HepG2 (cell line): ENCODE results near the gene RABGGTA. TPM values are rescaled to one million over a fixed set of nuclear protein-coding genes. Genes with fewer than 3 reads are reported as not detected.

Experiments used
- ATAD3A ChIP-seq: sonication (generic); formaldehyde crosslinking; IDR thresholded peaks from 2 replicates; pipeline ENCODE4 v1.4.0; 2020; ENCODE audit warnings: missing genetic modification reagents
- IKZF4 ChIP-seq: sonication (generic); formaldehyde crosslinking; IDR thresholded peaks from 2 replicates; pipeline ENCODE4 v1.5.1; 2020; ENCODE audit warnings: borderline replicate concordance, mild to moderate bottlenecking, low read depth, missing genetic modification reagents; ENCODE audit errors: not compliant biosample characterization
- NBN ChIP-seq: fragments of 450-650 bp; conservative IDR thresholded peaks from 2 replicates; pipeline ENCODE4 v1.6.1; 2017
- PAF1 ChIP-seq: IDR thresholded peaks from 2 replicates; pipeline ENCODE4 v1.6.1; 2016; ENCODE audit warnings: missing genetic modification reagents, missing compliant biosample characterization
- POLR2A ChIP-seq, 2 experiments: IDR thresholded peaks; 2 replicates each; pipeline ENCODE4 v1.6.1; 2011; ENCODE audit warnings: low read depth in 2 of 2, low read length in 2 of 2, mild to moderate bottlenecking in 1 of 2, moderate library complexity in 1 of 2; ENCODE audit not compliant: insufficient read depth in 1 of 2
- POLR2AphosphoS5 ChIP-seq: IDR thresholded peaks from 2 replicates; pipeline ENCODE4 v1.6.1; 2012; ENCODE audit warnings: low read depth, low read length
- RBM39 ChIP-seq: fragments of 200-400 bp; formaldehyde crosslinking; IDR thresholded peaks from one replicate; pipeline ENCODE4 v1.6.1; 2018; ENCODE audit warnings: antibody characterized with exemption, mild to moderate bottlenecking, low read depth, low read length; ENCODE audit not compliant: poor library complexity, severe bottlenecking
- TAF1 ChIP-seq: sonication (generic); formaldehyde crosslinking; IDR thresholded peaks from 2 replicates; pipeline ENCODE4 v1.4.0; 2020; ENCODE audit warnings: missing genetic modification reagents
- TFDP1 ChIP-seq: IDR thresholded peaks from 2 replicates; pipeline ENCODE4 v1.6.1; 2016; ENCODE audit warnings: missing compliant biosample characterization, missing genetic modification reagents, borderline replicate concordance
- WIZ ChIP-seq: sonication (generic); formaldehyde crosslinking; IDR thresholded peaks from 2 replicates; pipeline ENCODE4 v1.5.1; 2020; ENCODE audit warnings: mild to moderate bottlenecking, missing genetic modification reagents
- ZBTB8A ChIP-seq: sonication (generic); formaldehyde crosslinking; IDR thresholded peaks from 2 replicates; pipeline ENCODE4 v1.4.0; 2020; ENCODE audit warnings: mild to moderate bottlenecking, low read depth, missing genetic modification reagents, borderline replicate concordance
- ZFAT ChIP-seq: sonication (generic); formaldehyde crosslinking; conservative IDR thresholded peaks from 2 replicates; pipeline ENCODE4 v1.8.1; 2023; ENCODE audit warnings: missing genetic modification reagents, inconsistent platforms
- ZNF558 ChIP-seq: sonication (generic); formaldehyde crosslinking; IDR thresholded peaks from 2 replicates; pipeline ENCODE4 v1.9.0; 2022; ENCODE audit warnings: mild to moderate bottlenecking, missing genetic modification reagents, borderline replicate concordance
- ZNF75D ChIP-seq: sonication (generic); formaldehyde crosslinking; IDR thresholded peaks from 2 replicates; pipeline ENCODE4 v1.8.1; 2023; ENCODE audit warnings: missing genetic modification reagents, mild to moderate bottlenecking, borderline replicate concordance
- polyA plus RNA-seq, 8 experiments: library from polyadenylated mRNA; depleted of rRNA in 3 of 8; stranded (reverse) in 7 of 8; unstranded in 1 of 8; fragments of >200 nt; fragmentation: Illumina TruSeq in 4 of 8; extraction: Trizol in 4 of 8; gene quantifications; 2 replicates each; pipeline versions ENCODE4 v1.2.1 to v1.2.3, GENCODE V29; 2011 to 2016; ENCODE audit warnings: low read depth in 4 of 8, missing spikeins in 1 of 8, mixed read lengths in 1 of 8; ENCODE audit not compliant: insufficient read depth in 1 of 8
- total RNA-seq, 5 experiments: library from RNA; depleted of rRNA; stranded (reverse); fragments of >200 nt; fragmentation: Illumina TruSeq; extraction: Trizol; gene quantifications; 2 replicates each; pipeline ENCODE4 v1.2.3, GENCODE V29; 2016; ENCODE audit warnings: low read depth in 1 of 5
- TF ChIP-seq, protein P1 (sequence below): sonication (generic); formaldehyde crosslinking; IDR thresholded peaks from 2 replicates; pipeline ENCODE4 v1.9.0; 2021; ENCODE audit warnings: mild to moderate bottlenecking, missing genetic modification reagents
- TF ChIP-seq, protein P2 (sequence below): sonication (generic); formaldehyde crosslinking; IDR thresholded peaks from 2 replicates; pipeline ENCODE4; 2020; ENCODE audit warnings: missing genetic modification reagents, mild to moderate bottlenecking, borderline replicate concordance
- TF ChIP-seq, protein P3 (sequence below): sonication (generic); formaldehyde crosslinking; IDR thresholded peaks from 2 replicates; pipeline ENCODE4 v1.8.0; 2022; ENCODE audit warnings: mild to moderate bottlenecking, missing genetic modification reagents

The RABGGTA gene
- total and polyA plus RNA-seq, 2 of the 13 experiments (the other 11 are each of a cell fraction or from before 2014, with no cell fraction given) = 57.9 to 90.8 TPM

DNA sequence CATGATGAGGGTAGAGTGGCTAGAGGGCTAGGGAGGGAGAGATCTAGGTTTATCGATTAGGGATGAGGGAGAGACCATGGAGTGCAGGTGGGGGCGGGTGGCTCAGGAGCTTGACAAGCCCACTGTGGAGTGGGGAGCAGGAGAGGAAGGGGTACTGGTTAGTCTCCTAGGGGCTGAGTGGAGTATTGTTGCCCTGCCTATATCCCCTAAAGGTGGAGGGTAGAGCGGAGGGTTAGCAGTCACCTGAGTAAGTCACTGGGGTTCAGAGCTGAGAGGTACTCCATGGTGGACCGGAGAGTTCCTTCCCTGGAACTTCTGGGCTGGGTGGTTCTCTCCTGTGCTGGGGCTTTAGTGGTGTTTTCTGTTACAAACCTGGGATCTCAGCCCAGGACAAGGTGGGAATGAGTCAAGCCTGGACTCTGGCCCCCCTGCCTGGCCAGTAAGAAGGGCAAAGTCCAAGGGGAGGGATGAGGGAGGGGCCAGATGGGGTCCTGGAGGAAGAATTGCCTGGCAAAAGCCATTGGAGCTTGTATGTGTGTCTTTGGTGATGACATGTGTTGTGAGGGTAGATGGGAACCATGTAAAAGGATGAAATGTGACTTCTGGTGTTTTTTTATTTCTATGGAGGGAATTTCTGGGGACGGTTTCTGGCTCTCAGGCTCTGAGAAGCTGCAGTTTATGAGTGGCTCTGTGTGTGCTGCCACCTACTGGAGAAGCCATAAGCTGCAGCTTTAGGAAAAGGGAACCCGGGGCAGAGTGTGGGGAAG is 36.4 kb upstream of the RABGGTA start, which contains the start of gene CIDEB (continued):
- TF ChIP-seq, protein P1, sequence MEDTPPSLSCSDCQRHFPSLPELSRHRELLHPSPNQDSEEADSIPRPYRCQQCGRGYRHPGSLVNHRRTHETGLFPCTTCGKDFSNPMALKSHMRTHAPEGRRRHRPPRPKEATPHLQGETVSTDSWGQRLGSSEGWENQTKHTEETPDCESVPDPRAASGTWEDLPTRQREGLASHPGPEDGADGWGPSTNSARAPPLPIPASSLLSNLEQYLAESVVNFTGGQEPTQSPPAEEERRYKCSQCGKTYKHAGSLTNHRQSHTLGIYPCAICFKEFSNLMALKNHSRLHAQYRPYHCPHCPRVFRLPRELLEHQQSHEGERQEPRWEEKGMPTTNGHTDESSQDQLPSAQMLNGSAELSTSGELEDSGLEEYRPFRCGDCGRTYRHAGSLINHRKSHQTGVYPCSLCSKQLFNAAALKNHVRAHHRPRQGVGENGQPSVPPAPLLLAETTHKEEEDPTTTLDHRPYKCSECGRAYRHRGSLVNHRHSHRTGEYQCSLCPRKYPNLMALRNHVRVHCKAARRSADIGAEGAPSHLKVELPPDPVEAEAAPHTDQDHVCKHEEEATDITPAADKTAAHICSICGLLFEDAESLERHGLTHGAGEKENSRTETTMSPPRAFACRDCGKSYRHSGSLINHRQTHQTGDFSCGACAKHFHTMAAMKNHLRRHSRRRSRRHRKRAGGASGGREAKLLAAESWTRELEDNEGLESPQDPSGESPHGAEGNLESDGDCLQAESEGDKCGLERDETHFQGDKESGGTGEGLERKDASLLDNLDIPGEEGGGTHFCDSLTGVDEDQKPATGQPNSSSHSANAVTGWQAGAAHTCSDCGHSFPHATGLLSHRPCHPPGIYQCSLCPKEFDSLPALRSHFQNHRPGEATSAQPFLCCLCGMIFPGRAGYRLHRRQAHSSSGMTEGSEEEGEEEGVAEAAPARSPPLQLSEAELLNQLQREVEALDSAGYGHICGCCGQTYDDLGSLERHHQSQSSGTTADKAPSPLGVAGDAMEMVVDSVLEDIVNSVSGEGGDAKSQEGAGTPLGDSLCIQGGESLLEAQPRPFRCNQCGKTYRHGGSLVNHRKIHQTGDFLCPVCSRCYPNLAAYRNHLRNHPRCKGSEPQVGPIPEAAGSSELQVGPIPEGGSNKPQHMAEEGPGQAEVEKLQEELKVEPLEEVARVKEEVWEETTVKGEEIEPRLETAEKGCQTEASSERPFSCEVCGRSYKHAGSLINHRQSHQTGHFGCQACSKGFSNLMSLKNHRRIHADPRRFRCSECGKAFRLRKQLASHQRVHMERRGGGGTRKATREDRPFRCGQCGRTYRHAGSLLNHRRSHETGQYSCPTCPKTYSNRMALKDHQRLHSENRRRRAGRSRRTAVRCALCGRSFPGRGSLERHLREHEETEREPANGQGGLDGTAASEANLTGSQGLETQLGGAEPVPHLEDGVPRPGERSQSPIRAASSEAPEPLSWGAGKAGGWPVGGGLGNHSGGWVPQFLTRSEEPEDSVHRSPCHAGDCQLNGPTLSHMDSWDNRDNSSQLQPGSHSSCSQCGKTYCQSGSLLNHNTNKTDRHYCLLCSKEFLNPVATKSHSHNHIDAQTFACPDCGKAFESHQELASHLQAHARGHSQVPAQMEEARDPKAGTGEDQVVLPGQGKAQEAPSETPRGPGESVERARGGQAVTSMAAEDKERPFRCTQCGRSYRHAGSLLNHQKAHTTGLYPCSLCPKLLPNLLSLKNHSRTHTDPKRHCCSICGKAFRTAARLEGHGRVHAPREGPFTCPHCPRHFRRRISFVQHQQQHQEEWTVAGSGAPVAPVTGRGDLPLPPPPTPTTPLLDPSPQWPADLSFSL (CRISPR knock-in tag) = no peak
- 0 out of 2 replicates have a peak, but pooled peaks have one; percentile 34 for TF ChIP-seq NBN
- peak; percentile 82; the same call in 1 of the 2 replicates for TF ChIP-seq TAF1 (CRISPR knock-in tag)
- TF ChIP-seq ZBTB8A (CRISPR knock-in tag) = peak; percentile 25; the same call in 1 of the 2 replicates
- peak; percentile 64 for TF ChIP-seq RBM39
- no peak for TF ChIP-seq PAF1
- no peak for TF ChIP-seq WIZ (CRISPR knock-in tag)
- peak; percentile 79 for TF ChIP-seq IKZF4 (CRISPR knock-in tag)
- peak in 1 of 2 experiments; percentile 89; a peak in 2 of 4 replicates for TF ChIP-seq POLR2A (IDR thresholded peaks at IDR 0.05; ENCODE audit: insufficient read depth in 1 of 2, low read depth in 2 of 2, low read length in 2 of 2)
- no peak for TF ChIP-seq ZFAT (CRISPR knock-in tag)
- no peak for TF ChIP-seq ATAD3A (CRISPR knock-in tag)
- TF ChIP-seq TFDP1 (CRISPR knock-in tag) = peak; percentile 72; the same call in 1 of the 2 replicates
- no peak for TF ChIP-seq ZNF75D (CRISPR knock-in tag)
- TF ChIP-seq, protein P2, sequence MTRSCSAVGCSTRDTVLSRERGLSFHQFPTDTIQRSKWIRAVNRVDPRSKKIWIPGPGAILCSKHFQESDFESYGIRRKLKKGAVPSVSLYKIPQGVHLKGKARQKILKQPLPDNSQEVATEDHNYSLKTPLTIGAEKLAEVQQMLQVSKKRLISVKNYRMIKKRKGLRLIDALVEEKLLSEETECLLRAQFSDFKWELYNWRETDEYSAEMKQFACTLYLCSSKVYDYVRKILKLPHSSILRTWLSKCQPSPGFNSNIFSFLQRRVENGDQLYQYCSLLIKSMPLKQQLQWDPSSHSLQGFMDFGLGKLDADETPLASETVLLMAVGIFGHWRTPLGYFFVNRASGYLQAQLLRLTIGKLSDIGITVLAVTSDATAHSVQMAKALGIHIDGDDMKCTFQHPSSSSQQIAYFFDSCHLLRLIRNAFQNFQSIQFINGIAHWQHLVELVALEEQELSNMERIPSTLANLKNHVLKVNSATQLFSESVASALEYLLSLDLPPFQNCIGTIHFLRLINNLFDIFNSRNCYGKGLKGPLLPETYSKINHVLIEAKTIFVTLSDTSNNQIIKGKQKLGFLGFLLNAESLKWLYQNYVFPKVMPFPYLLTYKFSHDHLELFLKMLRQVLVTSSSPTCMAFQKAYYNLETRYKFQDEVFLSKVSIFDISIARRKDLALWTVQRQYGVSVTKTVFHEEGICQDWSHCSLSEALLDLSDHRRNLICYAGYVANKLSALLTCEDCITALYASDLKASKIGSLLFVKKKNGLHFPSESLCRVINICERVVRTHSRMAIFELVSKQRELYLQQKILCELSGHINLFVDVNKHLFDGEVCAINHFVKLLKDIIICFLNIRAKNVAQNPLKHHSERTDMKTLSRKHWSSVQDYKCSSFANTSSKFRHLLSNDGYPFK = peak; percentile 91
- TF ChIP-seq POLR2AphosphoS5 = peak; percentile 99
- TF ChIP-seq, protein P3, sequence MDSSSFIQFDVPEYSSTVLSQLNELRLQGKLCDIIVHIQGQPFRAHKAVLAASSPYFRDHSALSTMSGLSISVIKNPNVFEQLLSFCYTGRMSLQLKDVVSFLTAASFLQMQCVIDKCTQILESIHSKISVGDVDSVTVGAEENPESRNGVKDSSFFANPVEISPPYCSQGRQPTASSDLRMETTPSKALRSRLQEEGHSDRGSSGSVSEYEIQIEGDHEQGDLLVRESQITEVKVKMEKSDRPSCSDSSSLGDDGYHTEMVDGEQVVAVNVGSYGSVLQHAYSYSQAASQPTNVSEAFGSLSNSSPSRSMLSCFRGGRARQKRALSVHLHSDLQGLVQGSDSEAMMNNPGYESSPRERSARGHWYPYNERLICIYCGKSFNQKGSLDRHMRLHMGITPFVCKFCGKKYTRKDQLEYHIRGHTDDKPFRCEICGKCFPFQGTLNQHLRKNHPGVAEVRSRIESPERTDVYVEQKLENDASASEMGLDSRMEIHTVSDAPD (CRISPR knock-in tag) = peak; percentile 70
- no peak for TF ChIP-seq ZNF558 (CRISPR knock-in tag)
